ENCODE results near the gene LRRC74A. TPM values are rescaled to one million over a fixed set of nuclear protein-coding genes. Genes with fewer than 3 reads are reported as not detected.

LRRC74A gene
- total RNA-seq, 4 donors from 2014 or later, result not detected

DNA sequence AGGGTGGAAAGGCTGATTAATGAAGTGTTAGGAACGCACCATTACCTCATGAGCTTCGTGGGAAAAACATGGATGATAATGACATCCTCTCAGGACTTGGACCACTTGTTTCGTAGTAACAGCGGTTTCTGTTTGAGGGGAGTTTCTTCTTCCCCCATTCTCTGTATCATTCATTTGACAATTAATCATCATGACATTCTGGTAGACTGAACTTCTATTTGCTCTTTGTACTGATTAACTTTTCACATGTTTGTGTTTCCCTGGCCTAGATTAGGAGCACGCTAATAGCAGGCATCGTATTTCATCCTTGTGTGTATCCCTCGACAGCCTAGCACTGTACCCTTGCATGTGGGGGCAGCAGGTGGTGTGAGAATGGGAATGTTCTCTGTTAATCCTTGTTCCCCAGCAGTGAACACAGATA, 8.0 kb downstream of the LRRC74A start:
- H3K4me1 ChIP-seq, result peaks cover under 1 to 7% (median 5%) of the 10 kb centered on the region in 4 donors
- DNase-seq (ENCODE audit: extremely low spot score), result no peak
- WGBS, result 50% methylated on average over 7 of the region's 7 CpGs
- H3K36me3 ChIP-seq, result peaks cover 0 to 9% (median 0%) of the 10 kb centered on the region in 4 donors
- intact Hi-C loops (cut with DNase I), result no loop called here
- H3K27ac ChIP-seq (replicated peaks in 1 of 4), result no peak overlapping the region
- peaks cover 0 to 4% (median 0%) of the 10 kb centered on the region in 4 donors for H3K27me3 ChIP-seq
- no peak overlapping the region for H3K4me3 ChIP-seq
- H3K9me3 ChIP-seq, result no peaks in the 10 kb centered on the region
- TF ChIP-seq POLR2AphosphoS5 (IDR thresholded peaks at IDR 0.05) (no peak), EP300 (IDR thresholded peaks at IDR 0.05) (no peak), POLR2A (IDR thresholded peaks at IDR 0.05; ENCODE audit: low read depth) (no peak)
- TF ChIP-seq, protein P1, sequence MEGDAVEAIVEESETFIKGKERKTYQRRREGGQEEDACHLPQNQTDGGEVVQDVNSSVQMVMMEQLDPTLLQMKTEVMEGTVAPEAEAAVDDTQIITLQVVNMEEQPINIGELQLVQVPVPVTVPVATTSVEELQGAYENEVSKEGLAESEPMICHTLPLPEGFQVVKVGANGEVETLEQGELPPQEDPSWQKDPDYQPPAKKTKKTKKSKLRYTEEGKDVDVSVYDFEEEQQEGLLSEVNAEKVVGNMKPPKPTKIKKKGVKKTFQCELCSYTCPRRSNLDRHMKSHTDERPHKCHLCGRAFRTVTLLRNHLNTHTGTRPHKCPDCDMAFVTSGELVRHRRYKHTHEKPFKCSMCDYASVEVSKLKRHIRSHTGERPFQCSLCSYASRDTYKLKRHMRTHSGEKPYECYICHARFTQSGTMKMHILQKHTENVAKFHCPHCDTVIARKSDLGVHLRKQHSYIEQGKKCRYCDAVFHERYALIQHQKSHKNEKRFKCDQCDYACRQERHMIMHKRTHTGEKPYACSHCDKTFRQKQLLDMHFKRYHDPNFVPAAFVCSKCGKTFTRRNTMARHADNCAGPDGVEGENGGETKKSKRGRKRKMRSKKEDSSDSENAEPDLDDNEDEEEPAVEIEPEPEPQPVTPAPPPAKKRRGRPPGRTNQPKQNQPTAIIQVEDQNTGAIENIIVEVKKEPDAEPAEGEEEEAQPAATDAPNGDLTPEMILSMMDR (IDR thresholded peaks at IDR 0.05), result no peak

DNA sequence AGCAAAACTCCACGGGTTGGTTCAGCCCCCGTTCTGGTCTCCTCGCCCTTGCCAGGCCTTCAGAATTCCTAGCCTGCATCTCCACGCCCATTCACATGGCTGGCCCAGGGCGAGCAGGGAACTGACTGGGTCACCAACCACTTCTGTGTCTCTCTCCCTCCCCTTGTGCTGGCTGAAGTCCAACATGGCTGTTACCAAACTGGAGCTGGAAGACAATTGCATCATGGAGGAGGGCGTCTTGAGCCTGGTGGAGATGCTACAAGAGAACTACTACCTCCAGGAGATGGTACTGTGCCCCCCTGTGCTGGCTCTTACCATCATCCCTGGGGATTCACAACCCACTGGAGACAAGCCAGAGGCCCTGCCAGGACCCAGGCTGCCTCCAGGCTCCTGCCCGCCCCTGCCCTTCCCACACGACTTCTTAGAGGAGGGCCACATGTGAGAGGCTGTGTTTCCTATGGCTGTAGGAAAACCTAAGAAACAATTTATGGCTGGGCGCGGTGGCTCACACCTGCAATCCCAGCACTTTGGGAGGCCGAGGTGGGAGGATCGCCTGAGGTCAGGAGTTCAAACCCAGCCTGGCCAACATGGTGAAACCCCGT, 9.9 kb downstream of the LRRC74A start:
- no peak for DNase-seq (ENCODE audit: extremely low spot score)
- H3K27me3 ChIP-seq, result peaks cover 0 to 4% (median 0%) of the 10 kb centered on the region in 4 donors
- no peaks in the 10 kb centered on the region for H3K4me1 ChIP-seq
- intact Hi-C loops (cut with DNase I), result no loop called here
- H3K9me3 ChIP-seq, result no peaks in the 10 kb centered on the region
- H3K36me3 ChIP-seq, result peaks cover 0 to 9% (median 0%) of the 10 kb centered on the region in 4 donors
- WGBS, result 85% methylated on average over 13 of the region's 13 CpGs
- H3K4me3 ChIP-seq, result no peak overlapping the region
- no peak overlapping the region for H3K27ac ChIP-seq (replicated peaks in 1 of 4)
- TF ChIP-seq POLR2A (IDR thresholded peaks at IDR 0.05; ENCODE audit: low read depth), result no peak

DNA sequence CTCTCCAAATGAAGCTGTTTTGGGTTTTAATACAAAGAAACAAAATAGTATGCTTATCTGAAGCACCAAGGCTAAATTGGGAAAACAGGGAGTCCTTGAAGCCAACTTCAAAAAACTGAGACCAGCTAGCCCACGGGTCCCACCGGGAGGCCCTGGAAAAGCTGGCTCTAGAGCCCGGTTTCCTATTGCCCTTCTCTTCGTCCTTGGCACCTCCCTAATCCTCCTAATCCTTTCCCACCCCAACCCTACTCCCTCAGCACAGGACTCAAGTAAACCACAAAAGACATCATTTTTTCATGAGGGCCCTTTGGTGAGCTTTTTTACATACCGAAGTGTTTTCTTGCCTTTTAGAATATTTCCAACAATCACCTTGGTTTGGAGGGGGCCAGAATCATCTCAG, 11.3 kb downstream of the LRRC74A start:
- H3K4me1 ChIP-seq, result no peaks in the 10 kb centered on the region
- H3K27me3 ChIP-seq, result peaks cover 0 to 6% (median 0%) of the 10 kb centered on the region in 4 donors
- no peak for DNase-seq (ENCODE audit: extremely low spot score)
- 55% methylated on average over 5 of the region's 5 CpGs for WGBS
- no peaks in the 10 kb centered on the region for H3K9me3 ChIP-seq
- H3K27ac ChIP-seq (replicated peaks in 1 of 4), result no peak overlapping the region
- H3K36me3 ChIP-seq, result peaks cover 0 to 9% (median 0%) of the 10 kb centered on the region in 4 donors
- no peak for TF ChIP-seq POLR2A (IDR thresholded peaks at IDR 0.05; ENCODE audit: low read depth)
- no peak for TF ChIP-seq EP300 (IDR thresholded peaks at IDR 0.05)
- TF ChIP-seq, protein P1 (IDR thresholded peaks at IDR 0.05), result no peak
- no peak for TF ChIP-seq POLR2AphosphoS5 (IDR thresholded peaks at IDR 0.05)
- intact Hi-C loops (cut with DNase I), result no loop called here
- H3K4me3 ChIP-seq, result no peak overlapping the region

DNA sequence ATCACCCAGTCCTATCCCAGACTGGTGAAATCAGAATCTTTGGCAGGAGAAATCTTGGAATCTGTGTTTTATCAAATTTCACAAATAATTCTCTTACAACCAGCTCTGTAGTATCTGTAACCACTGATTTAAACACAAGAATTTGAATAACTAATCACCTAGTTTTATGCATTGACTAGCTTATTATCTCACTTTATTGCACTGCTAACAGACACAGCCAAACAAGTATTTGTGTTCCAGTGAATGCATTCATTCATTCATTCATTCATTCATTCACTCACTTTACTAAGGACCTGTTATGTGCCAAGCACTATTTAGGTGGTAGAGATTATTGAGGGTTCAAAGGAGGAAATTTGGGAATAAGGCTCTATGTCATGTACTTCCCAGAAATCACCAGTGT, 16.2 kb downstream of the LRRC74A start:
- H3K4me3 ChIP-seq, result no peak overlapping the region
- no peaks in the 10 kb centered on the region for H3K36me3 ChIP-seq
- H3K4me1 ChIP-seq, result peaks cover 0 to 4% (median 0%) of the 10 kb centered on the region in 4 donors
- H3K27ac ChIP-seq (replicated peaks in 1 of 4), result no peak overlapping the region
- intact Hi-C loops (cut with DNase I), result no loop called here
- DNase-seq (ENCODE audit: extremely low spot score), result no peak
- TF ChIP-seq, protein P1 (IDR thresholded peaks at IDR 0.05), result no peak
- TF ChIP-seq EP300 (IDR thresholded peaks at IDR 0.05) (no peak), POLR2AphosphoS5 (IDR thresholded peaks at IDR 0.05) (no peak), POLR2A (IDR thresholded peaks at IDR 0.05; ENCODE audit: low read depth) (no peak)
- no peaks in the 10 kb centered on the region for H3K9me3 ChIP-seq
- H3K27me3 ChIP-seq, result peaks cover 0 to 13% (median 0%) of the 10 kb centered on the region in 4 donors

DNA sequence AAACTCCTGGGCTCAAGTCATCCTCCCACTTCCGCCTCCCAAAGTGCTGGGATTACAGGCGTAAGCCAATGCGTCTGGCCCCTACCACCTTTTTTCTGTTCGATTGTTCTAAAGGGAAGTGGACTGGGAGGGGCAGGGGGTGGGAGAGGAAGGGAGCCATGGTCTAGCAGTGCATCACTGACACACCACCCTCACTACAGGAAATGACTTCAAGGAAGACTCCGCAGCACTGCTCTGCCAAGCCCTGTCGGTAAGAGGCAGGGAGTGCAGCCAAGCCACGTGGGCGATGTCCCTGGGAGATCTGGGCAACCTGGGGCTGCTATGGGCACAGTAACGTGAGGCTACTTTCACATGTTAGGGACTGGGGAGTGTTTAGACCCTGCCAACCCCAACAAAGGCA, 18.0 kb downstream of the LRRC74A start:
- H3K36me3 ChIP-seq, result no peaks in the 10 kb centered on the region
- H3K27me3 ChIP-seq, result peaks cover 0 to 13% (median 0%) of the 10 kb centered on the region in 4 donors
- intact Hi-C loops (cut with DNase I), result no loop called here
- H3K4me3 ChIP-seq, result no peak overlapping the region
- WGBS, result 59% methylated on average over 9 of the region's 9 CpGs
- peaks cover 0 to 4% (median 0%) of the 10 kb centered on the region in 4 donors for H3K4me1 ChIP-seq
- no peaks in the 10 kb centered on the region for H3K9me3 ChIP-seq
- TF ChIP-seq POLR2AphosphoS5 (IDR thresholded peaks at IDR 0.05) (peak; percentile 56 to 73), POLR2A (IDR thresholded peaks at IDR 0.05; ENCODE audit: low read depth) (no peak), EP300 (IDR thresholded peaks at IDR 0.05) (peak; percentile 18)
- TF ChIP-seq, protein P1 (IDR thresholded peaks at IDR 0.05), result peak in 1 of 3 experiments; percentile 36
- H3K27ac ChIP-seq (replicated peaks in 1 of 4), result peak overlapping the region; percentile 31 to 67 (median 50)
- DNase-seq (ENCODE audit: extremely low spot score), result no peak
